IMR-90 (cell line): ENCODE measurements around the gene HUS1B. TPM values are rescaled to one million over a fixed set of nuclear protein-coding genes. Genes with fewer than 3 reads are reported as not detected.

Experiments used
- ATAC-seq: fragments of 200-7000 bp; cut with Tn5 transposase; 2 replicates; pipeline ENCODE4 v1.9.1; 2020; ENCODE audit warnings: low read depth, mild to moderate bottlenecking, moderate library complexity
- BruUV-seq: library from RNA; stranded (reverse); fragments of 400-500 nt; replicated peaks from 2 replicates; lab custom pipeline; 2021; lab: Mats Ljungman, UMichigan
- CTCF ChIA-PET: fragments of 300-600 bp; formaldehyde crosslinking; extraction: SDS; loops from one replicate; lab custom pipeline; 2021; ENCODE audit warnings: antibody characterized with exemption; lab: Yijun Ruan, JAX
- POLR2A ChIA-PET: fragments of 300-600 bp; sonication (Branson Sonifier 250); formaldehyde crosslinking; loops from one replicate; lab custom pipeline; 2022; ENCODE audit warnings: antibody characterized with exemption; ENCODE audit not compliant: unreplicated experiment; lab: Charles Lee
- DNase-seq: peaks from one replicate; pipeline ENCODE4 v3.0.0; 2013
- H2AFZ ChIP-seq: replicated peaks from 2 replicates; pipeline ENCODE3; 2013; ENCODE audit warnings: low read length, mild to moderate bottlenecking; ENCODE audit not compliant: poor library complexity
- H2AK5ac ChIP-seq: 2 replicates; pipeline ENCODE4 v1.6.1; 2013; ENCODE audit warnings: low read depth, low read length, inconsistent platforms
- H2AK9ac ChIP-seq: replicated peaks from 2 replicates; pipeline ENCODE3; 2013; ENCODE audit warnings: mild to moderate bottlenecking, low read depth, low read length, moderate library complexity; ENCODE audit not compliant: poor library complexity
- H2BK120ac ChIP-seq: 2 replicates; pipeline ENCODE4 v1.6.1; 2013; ENCODE audit warnings: low read depth, low read length, inconsistent platforms
- H2BK15ac ChIP-seq: 3 replicates; pipeline ENCODE4 v1.6.1; 2013; ENCODE audit warnings: low read depth, low read length, inconsistent platforms
- H2BK20ac ChIP-seq: 2 replicates; pipeline ENCODE4 v1.6.1; 2013; ENCODE audit warnings: low read depth, mild to moderate bottlenecking, inconsistent platforms, low read length, moderate library complexity
- H2BK5ac ChIP-seq: 2 replicates; pipeline ENCODE4 v1.6.1; 2013; ENCODE audit warnings: mild to moderate bottlenecking, low read depth, low read length, inconsistent platforms; ENCODE audit not compliant: poor library complexity, severe bottlenecking
- H3K14ac ChIP-seq: replicated peaks from 2 replicates; pipeline ENCODE4 v1.6.1; 2013; ENCODE audit warnings: low read depth, low read length, inconsistent platforms
- H3K18ac ChIP-seq: 2 replicates; pipeline ENCODE4 v1.6.1; 2013; ENCODE audit warnings: low read depth, low read length, control low read depth
- H3K23ac ChIP-seq: 2 replicates; pipeline ENCODE4 v1.6.1; 2013; ENCODE audit warnings: low read depth, low read length, inconsistent platforms
- H3K27ac ChIP-seq: 2 replicates; pipeline ENCODE4 v1.5.1; 2013; ENCODE audit warnings: mild to moderate bottlenecking, control low read depth, low read length; ENCODE audit not compliant: insufficient read depth
- H3K27me3 ChIP-seq: 2 replicates; pipeline ENCODE4 v1.6.1; 2013; ENCODE audit warnings: low read length; ENCODE audit not compliant: control insufficient read depth, insufficient read depth
- H3K36me3 ChIP-seq: 2 replicates; pipeline ENCODE4 v1.6.1; 2013; ENCODE audit warnings: low read length, mixed read lengths; ENCODE audit not compliant: control insufficient read depth, insufficient read depth
- H3K4ac ChIP-seq: 2 replicates; pipeline ENCODE4 v1.6.1; 2013; ENCODE audit warnings: low read depth, low read length, inconsistent platforms
- H3K4me1 ChIP-seq: 2 replicates; pipeline ENCODE4 v1.6.1; 2013; ENCODE audit warnings: low read length, mixed read lengths; ENCODE audit not compliant: control insufficient read depth, insufficient read depth
- H3K4me2 ChIP-seq: 2 replicates; pipeline ENCODE4 v1.6.1; 2013; ENCODE audit warnings: low read depth, mild to moderate bottlenecking, control low read depth, low read length, moderate library complexity
- H3K4me3 ChIP-seq: 2 replicates; pipeline ENCODE4 v1.5.1; 2013; ENCODE audit warnings: low read depth, mild to moderate bottlenecking, control low read depth, low read length, moderate library complexity; ENCODE audit not compliant: insufficient read depth
- H3K56ac ChIP-seq: 2 replicates; pipeline ENCODE4 v1.6.1; 2013; ENCODE audit warnings: low read length, inconsistent platforms; ENCODE audit not compliant: insufficient read depth; ENCODE audit errors: extremely low read depth
- H3K79me1 ChIP-seq, 2 experiments: 2 replicates each; pipeline ENCODE4 v1.6.1; 2013; ENCODE audit warnings: low read length in 2 of 2, inconsistent platforms in 1 of 2, low read depth in 1 of 2
- H3K9ac ChIP-seq: 2 replicates; pipeline ENCODE4 v1.6.1; 2013; ENCODE audit warnings: low read depth, low read length, control low read depth
- H3K9me1 ChIP-seq: 2 replicates; pipeline ENCODE4 v1.6.1; 2013; ENCODE audit warnings: low read length, inconsistent platforms; ENCODE audit not compliant: insufficient read depth
- H3K9me3 ChIP-seq: 2 replicates; pipeline ENCODE4 v1.6.1; 2013; ENCODE audit warnings: low read length; ENCODE audit not compliant: control insufficient read depth, insufficient read depth
- H4K20me1 ChIP-seq: 2 replicates; pipeline ENCODE4 v1.6.1; 2013; ENCODE audit warnings: low read length, inconsistent platforms; ENCODE audit not compliant: insufficient read depth
- H4K5ac ChIP-seq: 2 replicates; pipeline ENCODE4 v1.6.1; 2013; ENCODE audit warnings: mild to moderate bottlenecking, low read depth, low read length, control low read depth
- H4K8ac ChIP-seq, 2 experiments: 2 replicates each; pipeline ENCODE4 v1.6.1; 2013; ENCODE audit warnings: low read depth in 2 of 2, low read length in 2 of 2, control low read depth in 1 of 2, inconsistent platforms in 1 of 2
- H4K91ac ChIP-seq: 2 replicates; pipeline ENCODE4 v1.6.1; 2013; ENCODE audit warnings: low read depth, low read length, inconsistent platforms; ENCODE audit not compliant: insufficient read depth
- BHLHE40 ChIP-seq: fragments of 150-350 bp; IDR thresholded peaks from 2 replicates; pipeline ENCODE4 v1.6.1; 2016; ENCODE audit warnings: mild to moderate bottlenecking, low read depth, low read length
- CEBPB ChIP-seq: IDR thresholded peaks from 2 replicates; pipeline ENCODE4 v1.6.1; 2012; ENCODE audit warnings: low read depth, low read length, improper control_type of control experiment
- CHD1 ChIP-seq: IDR thresholded peaks from 2 replicates; pipeline ENCODE4 v1.6.1; 2012; ENCODE audit warnings: low read depth, low read length, improper control_type of control experiment
- ELK1 ChIP-seq: fragments of 150-350 bp; IDR thresholded peaks from 2 replicates; pipeline ENCODE4 v1.6.1; 2016; ENCODE audit warnings: low read depth, mild to moderate bottlenecking, low read length, moderate library complexity, borderline replicate concordance
- FOS ChIP-seq: fragments of 150-350 bp; IDR thresholded peaks from 2 replicates; pipeline ENCODE4 v1.6.1; 2016; ENCODE audit warnings: low read depth, low read length
- MAFK ChIP-seq: IDR thresholded peaks from 2 replicates; pipeline ENCODE4 v1.6.1; 2012; ENCODE audit warnings: low read depth, low read length, improper control_type of control experiment
- MAZ ChIP-seq: IDR thresholded peaks from 2 replicates; pipeline ENCODE4 v1.6.1; 2012; ENCODE audit warnings: low read depth, mild to moderate bottlenecking, low read length, improper control_type of control experiment, moderate library complexity, borderline replicate concordance
- MXI1 ChIP-seq: IDR thresholded peaks from 2 replicates; pipeline ENCODE4 v1.6.1; 2012; ENCODE audit warnings: low read depth, mild to moderate bottlenecking, low read length, moderate library complexity, borderline replicate concordance
- NFE2L2 ChIP-seq: fragments of 150-350 bp; IDR thresholded peaks from 2 replicates; pipeline ENCODE4 v1.6.1; 2016; ENCODE audit warnings: low read depth, mild to moderate bottlenecking, low read length
- POLR2A ChIP-seq: IDR thresholded peaks from 2 replicates; pipeline ENCODE4 v1.6.1; 2012; ENCODE audit warnings: mild to moderate bottlenecking, low read depth, low read length
- RAD21 ChIP-seq: IDR thresholded peaks from 2 replicates; pipeline ENCODE4 v1.6.1; 2012; ENCODE audit warnings: low read length, improper control_type of control experiment
- RCOR1 ChIP-seq: IDR thresholded peaks from 2 replicates; pipeline ENCODE4 v1.6.1; 2012; ENCODE audit warnings: mild to moderate bottlenecking, low read length, improper control_type of control experiment; ENCODE audit not compliant: insufficient replicate concordance
- RFX5 ChIP-seq: IDR thresholded peaks from 2 replicates; pipeline ENCODE4 v1.8.0; 2012; ENCODE audit warnings: low read depth, mild to moderate bottlenecking, low read length, moderate library complexity
- SMC3 ChIP-seq: fragments of 150-350 bp; IDR thresholded peaks from 2 replicates; pipeline ENCODE4 v1.6.1; 2016; ENCODE audit warnings: low read depth, mild to moderate bottlenecking, antibody characterized with exemption, low read length, moderate library complexity
- WGBS, 2 experiments: methylation state at CpG; one replicate each; pipeline versions ENCODE4 v1.1.5 to v1.1.7; 2013; ENCODE audit warnings: missing lambda C conversion rate in 2 of 2; ENCODE audit not compliant: insufficient read length in 1 of 2; ENCODE audit errors: extremely low coverage in 2 of 2; 5-methylcytosine and 5-hydroxymethylcytosine counted together
- dilution Hi-C: fragments of 300-500 bp; cut with HindIII; formaldehyde crosslinking; loops from one replicate; pipeline ENCODE4 v1.14.3; 2018; ENCODE audit warnings: low sequenced_read_pairs; ENCODE audit not compliant: unreplicated experiment
- in situ Hi-C: fragments of 300-500 bp; cut with MboI; formaldehyde crosslinking; loops from 3 replicates; pipeline ENCODE4 v1.14.3; 2019; ENCODE audit warnings: low sequenced_read_pairs, inconsistent platforms, mixed read lengths
- intact Hi-C: fragments of 100-400 bp; cut with micrococcal nuclease; formaldehyde crosslinking; loops from 2 replicates; pipeline ENCODE4 v1.10.0; 2022
- polyA plus RNA-seq, 3 experiments: library from polyadenylated mRNA; depleted of rRNA; stranded (reverse); fragments of >200 nt; gene quantifications; 2 replicates each; pipeline ENCODE4 v1.2.3, GENCODE V29; 2012; ENCODE audit warnings: low replicate concordance in 1 of 3
- total RNA-seq: library from RNA; depleted of rRNA; stranded (reverse); fragments of >200 nt; gene quantifications from 2 replicates; pipeline ENCODE4 v1.2.3, GENCODE V29; 2012
- TF ChIP-seq, protein P1 (sequence below): fragments of 150-350 bp; IDR thresholded peaks from 2 replicates; pipeline ENCODE4 v1.6.1; 2017; ENCODE audit warnings: mild to moderate bottlenecking, antibody characterized with exemption, low read length, low read depth
- TF ChIP-seq, protein P2 (sequence below): conservative IDR thresholded peaks from 2 replicates; pipeline ENCODE4 v1.5.1; 2012; ENCODE audit warnings: mild to moderate bottlenecking, low read depth, low read length, improper control_type of control experiment

HUS1B gene
- total and polyA plus RNA-seq, 2 of the 4 experiments (the other 2 are of a cell fraction), result 0.36 to 0.39 TPM

DNA sequence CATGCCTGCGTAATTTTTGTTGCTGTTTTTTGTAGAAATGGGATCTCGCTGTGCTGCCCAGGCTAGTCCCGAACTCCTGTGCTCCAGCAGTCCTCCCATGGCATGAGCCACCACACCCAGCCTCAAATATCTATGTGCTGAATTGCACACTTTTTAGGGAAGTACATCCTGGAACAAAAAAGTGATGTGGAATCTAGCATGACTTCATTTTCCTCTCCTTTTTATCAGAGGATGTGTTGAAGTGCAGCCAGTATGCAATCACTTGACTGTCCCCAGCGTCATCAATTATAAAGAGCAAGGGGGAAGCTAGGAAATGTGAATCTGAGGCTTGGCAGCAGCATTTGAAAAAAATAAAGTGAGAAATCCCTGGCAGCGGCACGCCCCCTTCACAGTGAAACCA is 42.4 kb upstream of the HUS1B start:
- H3K4me1 ChIP-seq, result peaks cover 5% of the 10 kb centered on the region
- H2BK15ac ChIP-seq, result no peak overlapping the region
- no peak overlapping the region for H2AFZ ChIP-seq
- no peaks in the 10 kb centered on the region for H4K20me1 ChIP-seq
- intact Hi-C loops, result no loop called here
- 0 out of 2 replicates have a peak overlapping the region, but pooled peaks have one; percentile 21 for H3K9ac ChIP-seq
- H3K27ac ChIP-seq, result no peak overlapping the region
- H3K9me3 ChIP-seq, result no peaks in the 10 kb centered on the region
- H4K8ac ChIP-seq, result no peak overlapping the region; a peak in 1 of 4 replicates
- dilution Hi-C loops, result no loop called here
- CTCF ChIA-PET, result no interaction called here
- H3K14ac ChIP-seq, result no peak overlapping the region
- no peak overlapping the region for H3K4ac ChIP-seq
- BruUV-seq, result no TSS peak
- no peak overlapping the region for H2AK9ac ChIP-seq
- H3K56ac ChIP-seq, result no peak overlapping the region
- DNase-seq (peak; percentile 34), ATAC-seq (0 out of 2 replicates have a peak, but pooled peaks have one; percentile 15)
- no peak overlapping the region for H4K5ac ChIP-seq
- no peak overlapping the region for H3K4me3 ChIP-seq
- H2AK5ac ChIP-seq, result no peak overlapping the region
- H3K23ac ChIP-seq, result no peak overlapping the region
- in situ Hi-C loops, result no loop called here
- no peak overlapping the region for H3K18ac ChIP-seq
- no peak overlapping the region for H4K91ac ChIP-seq
- no peak overlapping the region for H2BK120ac ChIP-seq
- H3K27me3 ChIP-seq, result no peaks in the 10 kb centered on the region; the same call in 1 of the 2 replicates
- TF ChIP-seq BHLHE40 (no peak), CHD1 (no peak), RFX5 (no peak), SMC3 (no peak), FOS (no peak), RCOR1 (no peak), RAD21 (no peak), MAFK (no peak), MAZ (no peak), CEBPB (no peak), MXI1 (no peak), ELK1 (no peak), NFE2L2 (no peak), POLR2A (no peak)
- TF ChIP-seq, protein P1, sequence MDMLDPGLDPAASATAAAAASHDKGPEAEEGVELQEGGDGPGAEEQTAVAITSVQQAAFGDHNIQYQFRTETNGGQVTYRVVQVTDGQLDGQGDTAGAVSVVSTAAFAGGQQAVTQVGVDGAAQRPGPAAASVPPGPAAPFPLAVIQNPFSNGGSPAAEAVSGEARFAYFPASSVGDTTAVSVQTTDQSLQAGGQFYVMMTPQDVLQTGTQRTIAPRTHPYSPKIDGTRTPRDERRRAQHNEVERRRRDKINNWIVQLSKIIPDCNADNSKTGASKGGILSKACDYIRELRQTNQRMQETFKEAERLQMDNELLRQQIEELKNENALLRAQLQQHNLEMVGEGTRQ, result no peak
- TF ChIP-seq, protein P2, sequence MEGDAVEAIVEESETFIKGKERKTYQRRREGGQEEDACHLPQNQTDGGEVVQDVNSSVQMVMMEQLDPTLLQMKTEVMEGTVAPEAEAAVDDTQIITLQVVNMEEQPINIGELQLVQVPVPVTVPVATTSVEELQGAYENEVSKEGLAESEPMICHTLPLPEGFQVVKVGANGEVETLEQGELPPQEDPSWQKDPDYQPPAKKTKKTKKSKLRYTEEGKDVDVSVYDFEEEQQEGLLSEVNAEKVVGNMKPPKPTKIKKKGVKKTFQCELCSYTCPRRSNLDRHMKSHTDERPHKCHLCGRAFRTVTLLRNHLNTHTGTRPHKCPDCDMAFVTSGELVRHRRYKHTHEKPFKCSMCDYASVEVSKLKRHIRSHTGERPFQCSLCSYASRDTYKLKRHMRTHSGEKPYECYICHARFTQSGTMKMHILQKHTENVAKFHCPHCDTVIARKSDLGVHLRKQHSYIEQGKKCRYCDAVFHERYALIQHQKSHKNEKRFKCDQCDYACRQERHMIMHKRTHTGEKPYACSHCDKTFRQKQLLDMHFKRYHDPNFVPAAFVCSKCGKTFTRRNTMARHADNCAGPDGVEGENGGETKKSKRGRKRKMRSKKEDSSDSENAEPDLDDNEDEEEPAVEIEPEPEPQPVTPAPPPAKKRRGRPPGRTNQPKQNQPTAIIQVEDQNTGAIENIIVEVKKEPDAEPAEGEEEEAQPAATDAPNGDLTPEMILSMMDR, result no peak
- no peak overlapping the region for H2BK20ac ChIP-seq
- H3K4me2 ChIP-seq, result peak overlapping the region; percentile 67
- WGBS, 2 experiments, result no CpG with 5 or more reads among the region's 6 CpGs
- no peaks in the 10 kb centered on the region for H3K36me3 ChIP-seq
- H2BK5ac ChIP-seq, result no peak overlapping the region
- no peaks in the 10 kb centered on the region for H3K79me1 ChIP-seq
- H3K9me1 ChIP-seq, result no peaks in the 10 kb centered on the region; the same call in 1 of the 2 replicates
- POLR2A ChIA-PET, result no interaction called here
